Measurements from ENCODE around the gene CEP162. TPM values are rescaled to one million over a fixed set of nuclear protein-coding genes. Genes with fewer than 3 reads are reported as not detected.

The CEP162 gene
- total RNA-seq, 1 donor from 2014 or later: 11.7 TPM

- intact Hi-C loops (cut with DNase I): no loop called here
Measured at GRCh38 chr6:84260196-84260595, 32.8 kb upstream of the CEP162 start.

GRCh38 chr6:84258866-84259265 lies 31.4 kb upstream of the CEP162 start:
- intact Hi-C loops (cut with DNase I): no loop called here
- Histone ChIP-seq H3K9me3 (no peaks in the 10 kb centered on the region), H3K27ac (peak overlapping the region in 1 of 2 donors; percentile 22), H3K4me3 (peak overlapping the region in 1 of 2 donors; percentile 22), H3K4me1 (peaks cover 6 to 12% of the 10 kb centered on the region in 2 donors), H3K36me3 (no peaks in the 10 kb centered on the region), H3K27me3 (no peaks in the 10 kb centered on the region)
- TF ChIP-seq CTCF (IDR thresholded peaks at IDR 0.05): no peak
- no peak for DNase-seq (ENCODE audit: low spot score in 2 of 2)

More at GRCh38 chr6:84260196-84260595, 32.8 kb upstream of the CEP162 start:
- Histone ChIP-seq H3K27me3 (no peaks in the 10 kb centered on the region), H3K4me1 (peaks cover 6 to 12% of the 10 kb centered on the region in 2 donors), H3K9me3 (no peaks in the 10 kb centered on the region), H3K36me3 (no peaks in the 10 kb centered on the region), H3K27ac (no peak overlapping the region), H3K4me3 (no peak overlapping the region)
- no peak for DNase-seq (ENCODE audit: low spot score in 2 of 2)
- TF ChIP-seq CTCF (IDR thresholded peaks at IDR 0.05): no peak

- H3K27ac ChIP-seq: peak overlapping the region in 1 of 2 donors; percentile 22
- no peaks in the 10 kb centered on the region for H3K9me3 ChIP-seq
- intact Hi-C loops (cut with DNase I): no loop called here
- no peaks in the 10 kb centered on the region for H3K36me3 ChIP-seq
- no peak for TF ChIP-seq CTCF (IDR thresholded peaks at IDR 0.05)
- no peaks in the 10 kb centered on the region for H3K27me3 ChIP-seq
- peak overlapping the region; percentile 11 to 22 for H3K4me3 ChIP-seq
- H3K4me1 ChIP-seq: peaks cover 6 to 12% of the 10 kb centered on the region in 2 donors
- no peak for DNase-seq (ENCODE audit: low spot score in 2 of 2)
Measured at GRCh38 chr6:84258268-84258667, 30.8 kb upstream of the CEP162 start.

GRCh38 chr6:84255641-84256040 lies 28.2 kb upstream of the CEP162 start:
- Histone ChIP-seq H3K9me3 (no peaks in the 10 kb centered on the region), H3K27ac (no peak overlapping the region), H3K36me3 (no peaks in the 10 kb centered on the region), H3K4me3 (no peak overlapping the region), H3K4me1 (peaks cover 6 to 12% of the 10 kb centered on the region in 2 donors), H3K27me3 (no peaks in the 10 kb centered on the region)
- intact Hi-C loops (cut with DNase I): no loop called here
- no peak for TF ChIP-seq CTCF (IDR thresholded peaks at IDR 0.05)
- DNase-seq (ENCODE audit: low spot score in 2 of 2): no peak

- TF ChIP-seq CTCF (IDR thresholded peaks at IDR 0.05): no peak
- Histone ChIP-seq H3K4me3 (no peak overlapping the region), H3K36me3 (no peaks in the 10 kb centered on the region), H3K4me1 (peaks cover 6 to 11% of the 10 kb centered on the region in 2 donors), H3K27ac (no peak overlapping the region), H3K27me3 (no peaks in the 10 kb centered on the region), H3K9me3 (no peaks in the 10 kb centered on the region)
- intact Hi-C loops (cut with DNase I): no loop called here
- DNase-seq (ENCODE audit: low spot score in 2 of 2): no peak
Measured at GRCh38 chr6:84253380-84253779, 25.9 kb upstream of the CEP162 start.

All from ascending aorta (tissue), 2 donors.